ENCODE measurements around the gene FOXL2NB. TPM values are rescaled to one million over a fixed set of nuclear protein-coding genes. Genes with fewer than 3 reads are reported as not detected.

Gene FOXL2NB
- total RNA-seq, 1 donor from 2014 or later = not detected

DNA sequence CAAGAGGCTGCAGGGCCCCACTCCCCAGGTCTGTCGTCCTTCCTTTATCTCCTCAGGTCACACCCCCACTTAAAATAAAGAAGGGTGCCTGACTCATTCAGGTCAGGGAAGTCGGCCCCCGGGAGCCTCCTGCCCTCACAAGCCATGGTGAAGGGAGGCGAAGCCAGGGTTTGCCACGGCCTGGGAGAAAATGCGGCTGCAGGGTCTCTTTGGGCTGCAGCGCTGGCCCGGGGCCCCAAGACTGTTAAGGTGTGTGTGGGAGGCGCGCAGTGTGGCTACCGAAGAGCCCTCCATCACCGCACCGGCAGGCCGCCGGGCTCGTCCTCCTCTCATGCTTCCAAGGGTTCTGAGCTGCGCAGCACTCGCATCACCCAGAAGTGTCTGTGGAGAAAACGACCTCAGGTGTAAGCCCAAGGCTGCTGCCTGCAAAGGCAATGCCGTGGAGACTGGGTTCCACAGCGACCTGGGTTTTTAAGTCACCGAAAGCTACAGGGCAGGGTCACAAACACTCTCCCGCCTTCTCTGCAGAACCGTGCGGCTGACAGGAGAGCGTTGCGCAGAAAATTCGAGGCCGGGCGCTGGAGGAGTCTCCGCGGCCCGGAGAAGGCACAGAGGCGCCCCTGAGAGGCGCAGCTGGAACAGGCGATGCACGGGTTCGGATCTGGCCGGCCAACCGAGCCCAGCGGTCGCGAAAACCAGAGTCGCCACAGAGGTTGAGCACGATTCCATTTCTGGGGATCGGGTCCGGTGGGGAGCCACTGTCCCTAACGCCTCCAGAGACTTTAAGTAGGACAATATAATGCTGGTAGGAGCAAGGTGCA lies 8.8 kb upstream of the FOXL2NB start:
- DNase-seq (ENCODE audit: low spot score in 2 of 2, unreplicated experiment in 2 of 2) = no peak
- peaks cover 17% of the 10 kb centered on the region for H3K4me1 Mint-ChIP-seq

DNA sequence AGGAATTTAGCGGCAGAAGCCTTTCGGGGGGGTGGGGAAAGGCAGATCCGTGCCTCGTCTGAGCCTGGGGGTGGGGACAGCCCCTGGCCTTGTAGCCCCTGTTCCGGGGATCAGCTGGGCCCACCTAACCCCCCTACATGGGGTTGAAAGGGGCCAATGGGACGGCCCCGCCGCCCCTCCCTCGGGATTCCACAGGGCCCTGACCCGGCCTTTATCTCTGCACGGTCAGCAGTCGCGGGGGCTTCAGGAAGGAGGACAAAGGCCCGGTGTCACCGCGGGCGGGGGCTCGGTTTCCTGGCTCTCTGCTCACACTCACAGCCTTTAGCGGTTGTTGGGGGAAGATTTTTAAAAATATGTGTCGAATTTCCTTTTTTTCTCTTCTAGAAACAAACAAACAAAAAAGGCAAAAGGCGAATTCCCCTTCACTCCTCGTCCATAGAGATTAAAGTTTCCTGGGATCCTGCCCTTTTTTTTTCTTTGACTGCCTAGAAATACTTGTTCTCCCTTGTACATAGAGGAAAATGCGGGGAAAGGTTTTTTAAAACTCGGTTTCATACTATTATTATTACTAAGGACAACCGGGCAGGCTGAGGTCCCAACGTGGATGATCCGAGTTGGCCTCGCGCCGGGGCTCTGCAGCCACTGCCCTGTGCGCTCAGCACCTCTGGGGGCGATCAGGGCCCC lies 8.0 kb upstream of the FOXL2NB start:
- Mint-ChIP-seq H3K4me1 (peaks cover 17% of the 10 kb centered on the region), H3K27ac (no peak overlapping the region), H3K36me3 (no peaks in the 10 kb centered on the region), H3K4me3 (no peak overlapping the region), H3K9me3 (no peaks in the 10 kb centered on the region), H3K27me3 (ENCODE audit: low read depth) (peaks cover 99% of the 10 kb centered on the region)
- DNase-seq (ENCODE audit: low spot score in 2 of 2, unreplicated experiment in 2 of 2) = no peak
- TF ChIP-seq, protein P1, sequence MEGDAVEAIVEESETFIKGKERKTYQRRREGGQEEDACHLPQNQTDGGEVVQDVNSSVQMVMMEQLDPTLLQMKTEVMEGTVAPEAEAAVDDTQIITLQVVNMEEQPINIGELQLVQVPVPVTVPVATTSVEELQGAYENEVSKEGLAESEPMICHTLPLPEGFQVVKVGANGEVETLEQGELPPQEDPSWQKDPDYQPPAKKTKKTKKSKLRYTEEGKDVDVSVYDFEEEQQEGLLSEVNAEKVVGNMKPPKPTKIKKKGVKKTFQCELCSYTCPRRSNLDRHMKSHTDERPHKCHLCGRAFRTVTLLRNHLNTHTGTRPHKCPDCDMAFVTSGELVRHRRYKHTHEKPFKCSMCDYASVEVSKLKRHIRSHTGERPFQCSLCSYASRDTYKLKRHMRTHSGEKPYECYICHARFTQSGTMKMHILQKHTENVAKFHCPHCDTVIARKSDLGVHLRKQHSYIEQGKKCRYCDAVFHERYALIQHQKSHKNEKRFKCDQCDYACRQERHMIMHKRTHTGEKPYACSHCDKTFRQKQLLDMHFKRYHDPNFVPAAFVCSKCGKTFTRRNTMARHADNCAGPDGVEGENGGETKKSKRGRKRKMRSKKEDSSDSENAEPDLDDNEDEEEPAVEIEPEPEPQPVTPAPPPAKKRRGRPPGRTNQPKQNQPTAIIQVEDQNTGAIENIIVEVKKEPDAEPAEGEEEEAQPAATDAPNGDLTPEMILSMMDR (IDR thresholded peaks at IDR 0.05; ENCODE audit: unreplicated experiment) = no peak

More for the DNA sequence above, 8.8 kb upstream of the FOXL2NB start:
- Mint-ChIP-seq H3K27me3 (ENCODE audit: low read depth) (peaks cover 98% of the 10 kb centered on the region), H3K9me3 (no peaks in the 10 kb centered on the region), H3K4me3 (no peak overlapping the region), H3K36me3 (no peaks in the 10 kb centered on the region), H3K27ac (no peak overlapping the region)
- TF ChIP-seq, protein P1 (IDR thresholded peaks at IDR 0.05; ENCODE audit: unreplicated experiment) = no peak

DNA sequence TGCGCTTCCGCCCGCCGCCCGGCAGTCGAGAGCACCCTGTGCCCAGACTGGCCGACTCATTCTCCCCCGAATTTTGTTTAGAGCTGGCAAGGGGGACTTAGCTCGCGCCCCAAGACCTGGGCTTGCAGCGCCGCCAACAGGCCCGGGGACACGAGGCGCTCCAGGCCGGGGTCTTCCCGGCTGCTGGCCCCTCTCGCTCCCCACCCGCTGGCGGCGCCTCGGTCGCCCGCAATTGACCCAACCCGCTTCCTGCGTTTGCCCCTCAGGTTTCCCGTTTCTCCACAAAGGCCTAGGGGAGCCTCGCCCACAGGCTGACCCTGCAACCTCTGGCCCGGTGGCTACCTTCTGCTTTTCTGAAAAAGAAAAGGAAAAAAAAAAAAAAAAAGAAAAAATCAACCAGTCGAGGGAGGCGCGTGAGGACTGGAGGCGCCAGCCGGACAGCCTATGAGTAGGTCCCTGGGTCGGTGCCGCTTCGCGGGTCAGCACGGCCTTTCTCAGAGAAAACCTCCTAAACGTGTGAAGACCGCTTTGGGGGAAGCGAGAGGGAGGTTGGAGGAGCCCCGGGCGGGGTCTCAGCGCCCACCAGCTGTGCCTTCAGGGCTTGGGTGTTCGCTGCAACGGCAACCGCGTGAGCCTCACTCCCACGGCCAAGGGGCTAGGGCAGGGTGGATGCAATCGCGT lies 7.3 kb upstream of the FOXL2NB start:
- Mint-ChIP-seq H3K4me3 (no peak overlapping the region), H3K4me1 (peaks cover 17% of the 10 kb centered on the region), H3K9me3 (no peaks in the 10 kb centered on the region), H3K27ac (no peak overlapping the region), H3K36me3 (no peaks in the 10 kb centered on the region), H3K27me3 (ENCODE audit: low read depth) (peaks cover 99% of the 10 kb centered on the region)
- TF ChIP-seq, protein P1 (IDR thresholded peaks at IDR 0.05; ENCODE audit: unreplicated experiment) = no peak
- DNase-seq (ENCODE audit: low spot score in 2 of 2, unreplicated experiment in 2 of 2) = no peak

DNA sequence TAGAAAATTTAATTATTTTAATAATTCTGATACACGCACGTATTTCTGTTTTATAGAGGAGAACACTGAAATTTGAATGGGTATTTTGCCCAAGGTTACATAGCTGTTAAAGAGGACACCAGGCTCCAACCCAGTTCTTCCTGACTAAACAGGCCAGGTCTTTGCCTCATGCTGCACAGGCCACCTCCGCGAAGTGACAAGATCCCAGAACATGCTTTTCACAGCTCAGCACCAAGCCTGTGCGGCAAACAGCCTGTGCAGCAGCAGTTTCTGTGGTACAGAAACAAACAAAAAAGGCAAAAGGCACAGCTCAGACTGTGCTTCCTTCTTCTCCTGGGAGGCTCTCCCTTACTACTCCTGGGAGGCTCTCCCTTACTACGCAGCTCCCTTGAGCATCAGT lies 6.6 kb upstream of the FOXL2NB start:
- no peaks in the 10 kb centered on the region for H3K36me3 Mint-ChIP-seq
- no peak for DNase-seq (ENCODE audit: low spot score in 2 of 2, unreplicated experiment in 2 of 2)
- H3K27me3 Mint-ChIP-seq (ENCODE audit: low read depth) = peaks cover 100% of the 10 kb centered on the region
- TF ChIP-seq, protein P1 (IDR thresholded peaks at IDR 0.05; ENCODE audit: unreplicated experiment) = no peak
- H3K4me1 Mint-ChIP-seq = peaks cover 21% of the 10 kb centered on the region
- H3K27ac Mint-ChIP-seq = no peak overlapping the region
- H3K9me3 Mint-ChIP-seq = no peaks in the 10 kb centered on the region
- H3K4me3 Mint-ChIP-seq = no peak overlapping the region

DNA sequence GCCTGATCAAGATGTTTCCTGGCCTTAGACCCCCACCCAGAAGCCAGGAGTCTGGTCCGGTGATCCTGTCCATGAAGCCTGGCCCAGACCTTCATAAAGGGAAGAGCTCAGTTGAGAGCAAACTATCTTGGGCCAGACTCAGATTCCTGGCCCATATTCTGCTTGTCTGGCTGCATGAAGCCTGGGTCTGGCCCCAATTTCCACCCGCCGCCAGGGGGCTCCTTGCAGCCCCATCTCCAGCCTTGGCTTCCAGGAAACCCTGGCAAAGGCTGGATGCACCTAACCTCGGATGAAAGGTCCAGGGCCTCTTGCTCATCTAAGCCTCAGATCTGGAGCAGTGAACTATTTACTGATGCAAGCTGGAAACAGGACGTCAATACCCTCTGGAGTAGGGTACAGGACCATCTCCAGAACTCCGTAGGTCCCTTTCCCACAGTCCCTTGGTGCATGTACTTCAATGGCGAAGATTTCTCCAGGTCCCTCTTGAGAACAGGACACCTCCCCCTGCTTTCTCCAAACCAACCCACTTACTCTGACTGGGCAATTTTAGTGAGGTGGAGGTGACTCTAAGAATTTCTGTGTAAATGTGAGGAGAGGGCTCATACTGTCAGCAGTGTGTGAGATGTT lies 5.6 kb upstream of the FOXL2NB start:
- TF ChIP-seq, protein P1 (IDR thresholded peaks at IDR 0.05; ENCODE audit: unreplicated experiment) = peak; percentile 50
- Mint-ChIP-seq H3K9me3 (no peaks in the 10 kb centered on the region), H3K4me1 (peaks cover 17% of the 10 kb centered on the region), H3K27me3 (ENCODE audit: low read depth) (peaks cover 95% of the 10 kb centered on the region), H3K36me3 (no peaks in the 10 kb centered on the region), H3K4me3 (no peak overlapping the region), H3K27ac (no peak overlapping the region)
- peak in 1 of 2 experiments; percentile 69 for DNase-seq (ENCODE audit: low spot score in 2 of 2, unreplicated experiment in 2 of 2)
